ENCODE measurements around the gene URB2.
"Not testable (repeated sequence)": the region's sequence is repeated elsewhere in the genome, so short reads cannot be mapped to it uniquely, and the experiment has no call there.

Gene URB2

GRCh38 chr1:229693129-229693900 is 67.3 kb downstream of the URB2 start:
- no peak for DNase-seq (ENCODE audit: low read depth, low spot score)

GRCh38 chr1:229694053-229694693 is 68.1 kb downstream of the URB2 start:
- peak; percentile 86 for DNase-seq (ENCODE audit: low read depth, low spot score)

GRCh38 chr1:229696385-229696784 is 70.3 kb downstream of the URB2 start:
- peak; percentile 79 for DNase-seq (ENCODE audit: low read depth, low spot score)

- DNase-seq (ENCODE audit: low read depth, low spot score): no peak
These were observed 73.7 kb downstream of the URB2 start for GRCh38 chr1:229699613-229700267.

GRCh38 chr1:229704157-229704556 is 78.1 kb downstream of the URB2 start:
- DNase-seq (ENCODE audit: low read depth, low spot score): no peak

GRCh38 chr1:229705152-229705551 is 79.1 kb downstream of the URB2 start:
- not testable (repeated sequence) for DNase-seq (ENCODE audit: low read depth, low spot score)

- not testable (repeated sequence) for DNase-seq (ENCODE audit: low read depth, low spot score)
These were observed 81.1 kb downstream of the URB2 start for GRCh38 chr1:229707127-229707526.

GRCh38 chr1:229709500-229710013 is 83.5 kb downstream of the URB2 start:
- DNase-seq (ENCODE audit: low read depth, low spot score): no peak

Measured in ELF-1 (cell line).